Motor neuron (in vitro differentiated cells): ENCODE measurements around the gene S100A5. TPM values are rescaled to one million over a fixed set of nuclear protein-coding genes. Genes with fewer than 3 reads are reported as not detected.
"Not testable (repeated sequence)": the region's sequence is repeated elsewhere in the genome, so short reads cannot be mapped to it uniquely, and the experiment has no call there.

ENCODE experiments used
- ATAC-seq, 8 experiments: fragments of 200-7000 bp; cut with Tn5 transposase; replicated peaks in 6 of 8; 2 replicates each; pipeline ENCODE4 v1.8.0; 2021; ENCODE audit warnings: mild to moderate bottlenecking in 8 of 8, moderate library complexity in 8 of 8
- H3K27ac ChIP-seq, 2 donors: fragments of 250-450 bp; sonication (Bioruptor Pico); 2 replicates each; pipeline ENCODE4 v1.9.0; 2021; ENCODE audit warnings: antibody characterized with exemption in 2 of 2, mild to moderate bottlenecking in 2 of 2, moderate library complexity in 1 of 2
- H3K4me1 ChIP-seq, 2 donors: fragments of 250-450 bp; sonication (Bioruptor Pico); replicated peaks in 1 of 2; 2 replicates each; pipeline ENCODE4 v1.6.1; 2021; ENCODE audit warnings: antibody characterized with exemption in 2 of 2, mild to moderate bottlenecking in 2 of 2, moderate library complexity in 1 of 2
- H3K4me3 ChIP-seq, 5 donors: fragments of 250-450 bp; sonication (Bioruptor Pico); 2 replicates each; pipeline ENCODE4 v1.9.0; 2021; ENCODE audit warnings: antibody characterized with exemption in 5 of 5, mild to moderate bottlenecking in 5 of 5, moderate library complexity in 4 of 5
- WGBS, 10 experiments: fragments of 450-650 bp; shearing (Covaris generic); methylation state at CpG; one replicate each; pipeline ENCODE4 v1.0.0; 2022; 5-methylcytosine and 5-hydroxymethylcytosine counted together
- in situ Hi-C, 9 experiments: fragments of 400-800 bp; cut with MboI; loops; one replicate each; pipeline ENCODE4 v1.15.0; 2021; ENCODE audit warnings: low sequenced_read_pairs in 9 of 9, low pct_unique_long_range_greater_than_20kb in 2 of 9; ENCODE audit not compliant: unreplicated experiment in 9 of 9
- total RNA-seq, 8 experiments: library from RNA; unstranded; fragments of 300-600 nt; gene quantifications; 2 replicates each; pipeline versions ENCODE4 v1.2.3 to v1.2.4, GENCODE V29; 2022

Gene S100A5
- total RNA-seq, 8 experiments from 2014 or later: not detected

DNA sequence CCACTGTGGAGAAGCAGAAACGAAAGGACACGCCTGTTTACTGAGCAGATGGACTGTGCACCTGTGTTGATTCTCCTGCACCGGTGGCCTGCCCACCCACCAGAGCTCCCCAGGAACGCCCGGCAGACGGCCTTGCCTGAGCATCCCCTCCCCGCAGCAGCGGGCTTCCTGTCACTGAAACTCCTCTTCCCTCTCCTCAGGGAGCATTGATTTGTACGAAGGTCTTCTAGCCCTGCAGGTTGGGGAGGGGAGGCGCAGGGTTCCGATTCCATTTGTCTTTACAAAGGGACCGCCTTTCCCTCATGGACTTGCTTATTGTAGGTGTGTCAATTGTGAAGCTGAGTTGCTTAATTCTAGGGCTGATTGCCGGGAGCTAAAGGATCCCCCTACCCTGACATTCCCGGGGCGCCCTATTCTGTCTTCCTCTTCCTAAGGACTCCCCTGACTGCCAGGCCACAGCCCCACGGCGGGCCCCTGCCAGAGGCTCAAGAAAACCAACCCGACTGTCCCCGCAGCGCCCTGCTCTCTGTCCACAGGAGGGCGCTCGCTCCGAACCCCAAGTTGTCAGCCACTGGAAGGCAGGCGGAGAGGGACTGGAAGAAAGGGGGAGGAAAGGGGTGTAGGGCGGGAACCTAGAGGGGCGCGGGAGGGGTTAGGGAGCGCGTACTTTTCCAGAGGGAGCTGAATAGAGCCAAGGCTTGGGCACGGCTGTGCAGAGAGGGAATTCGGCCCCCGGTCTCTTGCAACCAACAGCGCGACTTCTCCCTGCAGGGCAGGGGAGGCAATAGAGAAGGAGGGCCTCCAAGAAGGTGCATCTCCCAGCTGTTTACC lies 7.8 kb downstream of the S100A5 start:
- no peak overlapping the region for H3K4me3 ChIP-seq
- WGBS, 10 experiments: 0 to 50% (median 40%) methylated on average over 1 to 19 of the region's 34 CpGs; no CpG with 5 or more reads in 2 of the 10 experiments
- in situ Hi-C loops: no loop called here
- no peak overlapping the region for H3K27ac ChIP-seq
- ATAC-seq: peak; percentile 14 to 79 (median 70)
- peaks cover 7 to 13% of the 10 kb centered on the region in 2 donors for H3K4me1 ChIP-seq

DNA sequence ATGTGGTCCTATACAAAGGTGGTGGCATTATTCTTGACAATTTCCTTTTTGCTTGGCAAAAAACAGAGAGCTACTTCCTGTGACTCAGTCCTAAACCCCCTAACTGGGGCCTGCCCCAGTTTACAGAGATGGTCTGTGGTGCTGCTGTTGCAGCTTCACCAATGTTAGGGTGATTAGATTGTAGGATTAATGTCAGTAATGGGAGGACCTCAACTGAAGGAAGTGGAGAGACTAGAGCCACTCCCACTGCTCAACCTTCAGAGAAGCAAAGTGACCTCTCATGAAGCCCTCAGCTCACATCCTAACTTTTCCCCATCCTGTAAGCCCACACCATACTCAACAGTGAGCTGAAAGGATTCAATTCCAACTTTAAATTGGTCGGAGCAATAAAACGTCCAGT lies 8.6 kb downstream of the S100A5 start:
- in situ Hi-C loops: no loop called here
- no peak overlapping the region for H3K4me3 ChIP-seq
- no peak for ATAC-seq
- H3K27ac ChIP-seq: no peak overlapping the region
- 50 to 100% (median 69%) methylated on average over 1 to 2 of the region's 2 CpGs; no CpG with 5 or more reads in 4 of the 10 experiments for WGBS, 10 experiments
- peaks cover 7 to 11% of the 10 kb centered on the region in 2 donors for H3K4me1 ChIP-seq

DNA sequence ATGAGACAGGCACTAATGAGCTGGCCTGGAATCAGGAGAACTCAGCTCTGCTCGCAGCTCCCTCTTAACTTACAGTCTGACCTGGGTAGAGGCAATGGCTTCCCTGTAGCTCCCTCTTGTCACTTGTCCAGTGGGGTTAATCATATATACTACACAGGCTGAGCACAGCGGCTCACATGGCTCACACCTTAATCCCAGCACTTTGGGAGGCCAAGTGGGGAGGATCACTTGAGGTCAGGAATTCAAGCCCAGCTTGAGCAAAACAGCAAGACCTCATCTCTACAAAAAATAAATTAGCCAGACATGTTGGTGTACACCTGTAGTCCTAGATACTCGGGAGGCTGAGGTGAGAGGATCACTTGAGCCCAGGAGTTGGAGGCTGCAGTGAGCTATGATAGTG lies 9.1 kb downstream of the S100A5 start:
- Histone ChIP-seq H3K4me1 (peaks cover 7 to 11% of the 10 kb centered on the region in 2 donors), H3K4me3 (no peak overlapping the region), H3K27ac (no peak overlapping the region)
- 83 to 100% (median 91%) methylated on average over 1 to 3 of the region's 3 CpGs; no CpG with 5 or more reads in 3 of the 10 experiments for WGBS, 10 experiments
- no peak for ATAC-seq
- in situ Hi-C loops: no loop called here

DNA sequence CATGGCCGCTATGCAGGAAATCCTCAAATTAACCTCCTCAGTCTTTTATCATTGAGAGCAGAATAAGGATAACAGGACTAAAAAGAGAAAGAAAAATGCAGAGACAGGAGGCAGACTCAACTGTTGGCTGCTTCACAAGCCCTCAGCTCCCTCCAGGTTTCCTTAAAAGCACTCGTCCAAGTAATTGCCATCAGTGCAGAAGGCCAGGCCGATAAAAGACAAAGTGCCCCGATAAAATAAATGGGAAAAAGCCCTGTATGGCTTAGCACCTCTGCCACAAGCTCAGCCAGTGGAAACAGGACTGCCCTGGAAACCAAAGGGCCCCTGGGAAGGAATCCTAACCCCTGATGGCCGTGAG lies 13.1 kb downstream of the S100A5 start:
- in situ Hi-C loops: no loop called here
- no peak overlapping the region for H3K27ac ChIP-seq
- no peak for ATAC-seq
- peaks cover 8 to 9% of the 10 kb centered on the region in 2 donors for H3K4me1 ChIP-seq
- WGBS, 10 experiments: 61 to 100% (median 93%) methylated on average over 1 to 5 of the region's 5 CpGs; no CpG with 5 or more reads in 3 of the 10 experiments
- H3K4me3 ChIP-seq: no peak overlapping the region

DNA sequence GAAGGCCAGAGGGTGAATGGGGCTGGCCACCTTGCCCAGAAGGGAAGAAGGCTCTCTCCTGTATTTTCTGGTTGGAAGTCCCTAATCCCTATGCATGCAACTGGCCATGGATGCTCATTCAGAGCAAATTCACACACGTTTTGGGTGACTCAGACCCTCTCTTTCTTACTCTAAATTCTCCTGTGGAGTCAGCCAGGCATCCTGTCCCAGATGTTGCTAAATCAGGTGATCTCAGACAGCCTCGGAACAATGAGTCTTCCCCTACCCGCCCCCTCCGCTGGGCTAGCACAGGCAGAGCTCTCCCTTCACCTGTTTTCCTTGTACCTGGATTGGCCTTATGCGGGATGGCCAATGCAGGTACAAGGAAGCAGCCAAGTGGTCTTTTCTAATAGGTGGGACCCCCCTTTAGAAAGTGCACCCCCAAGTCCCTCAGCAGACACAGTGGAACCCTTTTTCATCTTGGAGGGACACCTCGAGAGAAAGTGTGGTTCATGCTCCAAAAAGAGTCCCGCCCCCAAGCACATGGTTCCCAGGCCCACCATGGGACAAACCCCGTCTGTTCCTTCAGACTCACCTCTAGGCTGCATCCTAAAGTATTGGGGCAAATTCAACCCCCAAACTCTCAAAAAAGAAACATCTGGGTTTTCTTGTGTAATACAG lies 13.6 kb downstream of the S100A5 start:
- in situ Hi-C loops: no loop called here

DNA sequence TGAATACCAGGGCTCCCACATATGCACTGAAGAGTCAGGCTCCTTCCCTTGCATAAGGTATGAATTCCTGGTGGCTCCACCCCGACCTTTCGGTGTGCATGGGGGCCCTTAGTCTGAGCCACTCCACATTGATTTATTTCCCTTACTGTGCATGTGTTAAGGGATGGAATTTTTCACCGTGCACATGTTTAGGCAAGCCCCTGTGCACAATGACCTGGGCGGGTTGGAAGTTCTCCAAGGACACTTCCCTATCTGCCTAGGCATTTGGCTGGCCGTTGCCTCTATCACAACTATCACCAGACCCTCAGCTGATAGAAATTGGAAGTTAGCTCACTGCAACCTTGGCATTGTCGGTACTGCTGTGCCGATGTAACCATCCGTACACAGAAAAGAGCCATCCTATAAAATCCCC lies 14.6 kb downstream of the S100A5 start:
- in situ Hi-C loops: no loop called here
- Histone ChIP-seq H3K4me1 (peaks cover 8 to 9% of the 10 kb centered on the region in 2 donors), H3K4me3 (no peak overlapping the region), H3K27ac (no peak overlapping the region)
- 37 to 83% (median 68%) methylated on average over 1 to 8 of the region's 8 CpGs; no CpG with 5 or more reads in 1 of the 10 experiments for WGBS, 10 experiments
- ATAC-seq: peak in 7 of 8 experiments; percentile 17 to 54 (median 27)

More for the DNA sequence above, 13.6 kb downstream of the S100A5 start:
- H3K4me1 ChIP-seq: peaks cover 8 to 9% of the 10 kb centered on the region in 2 donors
- no peak overlapping the region for H3K4me3 ChIP-seq
- no peak overlapping the region for H3K27ac ChIP-seq
- peak in 1 of 8 experiments; percentile 9 for ATAC-seq
- WGBS, 10 experiments: 47 to 100% (median 80%) methylated on average over 1 to 8 of the region's 8 CpGs; no CpG with 5 or more reads in 4 of the 10 experiments

DNA sequence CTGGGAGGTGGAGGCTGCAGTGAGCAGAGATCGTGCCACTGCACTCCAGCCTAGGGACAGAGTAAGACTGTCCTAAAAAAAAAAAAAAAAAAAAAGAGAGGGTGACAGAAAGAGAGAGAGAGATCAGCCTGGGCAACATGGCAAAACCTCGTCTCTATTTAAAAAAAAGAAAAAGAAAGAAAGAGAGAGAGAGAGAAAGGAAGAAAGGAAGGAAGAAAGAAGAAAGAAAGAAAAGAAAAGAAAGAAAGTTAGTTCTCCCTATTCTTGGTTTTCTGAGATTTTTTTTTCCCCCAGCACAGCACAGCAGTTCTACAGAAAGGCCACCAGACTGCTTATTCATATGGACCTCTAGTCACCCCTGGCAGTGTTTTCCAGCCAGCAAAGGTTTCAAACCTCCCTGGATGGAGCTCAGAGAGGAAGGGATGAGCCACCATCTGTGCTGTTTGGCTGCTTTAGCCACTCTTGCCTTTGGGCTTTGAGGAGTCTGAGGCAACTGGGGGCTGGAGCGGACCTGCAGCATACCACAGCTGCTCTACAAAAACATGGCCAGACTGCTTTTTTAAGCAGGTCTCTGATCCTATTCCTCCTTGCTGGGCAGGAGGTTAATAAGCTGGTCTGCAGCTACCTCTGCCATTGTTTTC lies 15.5 kb downstream of the S100A5 start:
- no peak overlapping the region for H3K27ac ChIP-seq
- H3K4me3 ChIP-seq: no peak overlapping the region
- H3K4me1 ChIP-seq: peaks cover 8 to 9% of the 10 kb centered on the region in 2 donors
- peak in 5 of 8 experiments; percentile 18 to 53 (median 35) for ATAC-seq
- in situ Hi-C loops: no loop called here
- 29 to 100% (median 49%) methylated on average over 1 to 3 of the region's 3 CpGs for WGBS, 10 experiments

DNA sequence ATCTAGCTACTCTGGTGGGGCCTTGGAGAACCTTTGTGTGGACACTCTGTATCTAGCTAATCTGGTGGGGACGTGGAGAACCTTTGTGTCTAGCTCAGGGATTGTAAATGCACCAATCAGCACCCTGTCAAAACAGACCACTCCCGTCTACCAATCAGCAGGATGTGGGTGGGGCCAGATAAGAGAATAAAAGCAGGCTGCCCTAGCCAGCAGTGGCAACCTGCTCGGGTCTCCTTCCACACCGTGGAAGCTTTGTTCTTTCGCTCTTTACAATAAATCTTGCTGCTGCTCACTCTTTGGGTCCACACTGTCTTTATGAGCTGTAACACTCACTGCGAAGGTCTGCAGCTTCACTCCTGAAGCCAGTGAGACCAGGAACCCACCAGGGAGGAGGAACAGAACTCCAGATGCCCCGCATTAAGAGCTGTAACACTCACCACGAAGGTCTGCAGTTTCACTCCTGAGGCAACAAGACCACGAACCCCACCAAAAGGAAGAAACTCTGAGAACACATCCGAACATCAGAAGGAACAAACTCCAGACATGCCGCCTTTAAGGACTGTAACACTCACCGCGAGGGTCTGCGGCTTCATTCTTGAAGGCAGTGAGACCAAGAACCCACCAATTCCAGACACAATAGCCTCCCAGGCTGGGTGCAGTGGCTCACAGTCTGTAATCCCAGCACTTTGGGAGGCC lies 18.2 kb downstream of the S100A5 start:
- 60 to 95% (median 85%) methylated on average over 1 to 11 of the region's 14 CpGs; no CpG with 5 or more reads in 2 of the 10 experiments for WGBS, 10 experiments
- in situ Hi-C loops: loop anchor here in 6 of 9 experiments (25.0 kb wide), 4 partner anchors 115 to 465 kb away; partner anchors contain the start of genes JTB (in 5 of the 6), RAB13 (in 5 of the 6), RPS27 (in 5 of the 6) and CHTOP (in 3 of the 6)
- ATAC-seq, H3K27ac ChIP-seq, H3K4me1 ChIP-seq, H3K4me3 ChIP-seq: not testable (repeated sequence)

DNA sequence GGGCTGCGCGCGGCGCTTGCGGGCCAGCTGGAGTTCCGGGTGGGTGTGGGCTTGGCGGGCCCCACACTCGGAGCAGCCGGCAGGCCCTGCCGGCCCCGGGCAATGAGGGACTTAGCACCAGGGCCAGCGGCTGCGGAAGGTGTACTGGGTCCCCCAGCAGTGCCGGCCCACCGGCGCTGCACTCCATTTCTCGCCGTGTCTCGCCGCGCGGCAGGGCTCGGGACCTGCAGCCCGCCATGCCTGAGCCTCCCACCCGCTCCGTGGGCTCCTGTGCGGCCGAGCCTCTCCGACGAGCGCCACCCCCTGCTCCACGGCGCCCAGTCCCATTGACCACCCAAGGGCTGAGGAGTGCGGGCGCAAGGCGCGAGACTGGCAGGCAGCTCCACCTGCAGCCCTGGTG lies 18.9 kb downstream of the S100A5 start:
- not testable (repeated sequence) for H3K27ac ChIP-seq, H3K4me3 ChIP-seq, ATAC-seq, H3K4me1 ChIP-seq
- in situ Hi-C loops: loop anchor here in 6 of 9 experiments (25.0 kb wide), 4 partner anchors 115 to 465 kb away; partner anchors contain the start of genes JTB (in 5 of the 6), RAB13 (in 5 of the 6), RPS27 (in 5 of the 6) and CHTOP (in 3 of the 6)
- 86 to 100% (median 97%) methylated on average over 1 to 18 of the region's 37 CpGs; no CpG with 5 or more reads in 6 of the 10 experiments for WGBS, 10 experiments

DNA sequence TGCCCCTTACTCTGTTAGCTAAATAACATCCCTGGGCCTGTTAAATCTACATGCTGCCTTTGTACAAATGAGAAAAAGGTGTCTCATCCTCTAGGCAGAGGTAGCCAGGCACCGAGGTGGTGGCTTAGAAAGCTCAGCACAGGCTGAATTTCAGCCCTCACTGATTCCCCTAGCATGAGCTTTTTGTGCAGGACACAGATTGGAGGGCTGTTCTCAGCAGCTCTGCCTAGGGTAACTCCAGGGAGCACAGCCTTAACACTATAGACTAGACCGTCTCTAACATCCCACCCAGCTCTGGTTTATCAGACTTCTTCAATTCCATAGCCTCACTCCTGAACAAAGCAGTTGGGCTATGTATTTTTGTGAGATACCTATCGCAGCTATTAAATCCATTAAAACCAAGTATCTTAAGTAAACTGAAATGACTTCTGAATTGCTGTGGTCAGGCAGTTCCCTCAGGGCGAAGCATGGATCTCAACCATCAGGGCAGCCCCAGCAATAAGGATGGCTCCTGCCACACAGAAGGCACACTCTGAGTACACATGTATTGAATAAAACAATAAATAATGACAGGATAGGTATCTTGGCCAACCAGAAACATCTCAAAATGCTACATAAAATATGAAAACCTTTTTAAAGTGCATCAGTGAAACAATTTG lies 19.8 kb downstream of the S100A5 start:
- in situ Hi-C loops: loop anchor here in 6 of 9 experiments (25.0 kb wide), 4 partner anchors 116 to 466 kb away; partner anchors contain the start of genes JTB (in 5 of the 6), RAB13 (in 5 of the 6), RPS27 (in 5 of the 6) and CHTOP (in 3 of the 6)
- Histone ChIP-seq H3K4me1 (peaks cover 2 to 4% of the 10 kb centered on the region in 2 donors), H3K27ac (no peak overlapping the region), H3K4me3 (no peak overlapping the region)
- peak in 2 of 8 experiments; percentile 19 to 41 for ATAC-seq
- 53 to 100% (median 85%) methylated on average over 1 to 4 of the region's 4 CpGs; no CpG with 5 or more reads in 2 of the 10 experiments for WGBS, 10 experiments

DNA sequence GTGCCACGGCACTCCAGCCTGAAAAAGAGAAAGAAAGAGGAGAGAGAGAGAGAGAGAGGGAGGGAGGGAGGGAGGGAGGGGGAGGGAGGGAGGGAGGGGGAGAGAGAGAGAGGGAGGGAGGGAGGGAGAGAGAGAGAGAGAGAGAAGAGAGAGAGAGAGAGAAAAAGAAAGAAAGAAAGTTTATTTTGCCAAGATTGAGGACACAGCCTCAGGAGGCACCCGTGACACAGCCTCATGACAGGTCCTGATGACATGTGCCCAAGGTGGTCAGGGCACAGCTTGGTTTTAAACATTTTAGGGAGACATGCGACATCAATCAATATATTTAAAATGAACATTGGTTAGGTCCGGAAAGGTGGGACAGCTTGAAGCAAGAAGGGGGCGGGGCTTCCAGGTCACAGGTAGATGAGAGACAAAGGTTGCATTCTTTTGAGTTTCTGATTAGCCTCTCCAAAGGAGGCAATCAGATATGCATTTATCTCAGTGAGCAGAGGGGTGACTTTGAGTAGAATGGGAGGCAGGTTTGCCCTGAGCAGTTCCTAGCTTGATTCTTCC lies 20.5 kb downstream of the S100A5 start:
- H3K27ac ChIP-seq, H3K4me3 ChIP-seq, H3K4me1 ChIP-seq, ATAC-seq: not testable (repeated sequence)
- in situ Hi-C loops: loop anchor here in 6 of 9 experiments (25.0 kb wide), 4 partner anchors 117 to 467 kb away; partner anchors contain the start of genes JTB (in 5 of the 6), RAB13 (in 5 of the 6), RPS27 (in 5 of the 6) and CHTOP (in 3 of the 6)
- 40 to 80% (median 73%) methylated on average over 1 to 4 of the region's 5 CpGs; no CpG with 5 or more reads in 5 of the 10 experiments for WGBS, 10 experiments
